Measurements from ENCODE around the gene TRIM50.
"Not testable (repeated sequence)": the region's sequence is repeated elsewhere in the genome, so short reads cannot be mapped to it uniquely, and the experiment has no call there.

The TRIM50 gene

DNA sequence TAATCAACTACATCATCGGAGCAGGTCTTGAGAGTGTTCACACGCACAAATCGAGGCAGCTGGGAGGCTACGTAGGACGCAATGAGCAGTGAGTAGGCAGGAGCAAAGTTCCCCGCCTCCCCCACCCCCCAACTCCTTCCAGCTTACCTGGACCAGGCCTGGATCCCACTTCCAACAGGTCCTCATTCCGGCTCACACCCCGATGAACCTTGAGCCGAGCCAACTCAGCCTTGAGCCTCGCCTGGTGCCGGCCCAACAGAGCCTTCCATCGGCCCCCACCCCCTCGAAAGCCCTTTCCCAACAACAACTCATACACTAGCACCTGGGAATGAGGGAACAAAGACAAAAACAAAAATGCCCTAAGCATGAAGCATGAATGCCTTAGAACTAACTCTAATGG, 20.4 kb downstream of the TRIM50 start:
- TF ChIP-seq, protein P1, sequence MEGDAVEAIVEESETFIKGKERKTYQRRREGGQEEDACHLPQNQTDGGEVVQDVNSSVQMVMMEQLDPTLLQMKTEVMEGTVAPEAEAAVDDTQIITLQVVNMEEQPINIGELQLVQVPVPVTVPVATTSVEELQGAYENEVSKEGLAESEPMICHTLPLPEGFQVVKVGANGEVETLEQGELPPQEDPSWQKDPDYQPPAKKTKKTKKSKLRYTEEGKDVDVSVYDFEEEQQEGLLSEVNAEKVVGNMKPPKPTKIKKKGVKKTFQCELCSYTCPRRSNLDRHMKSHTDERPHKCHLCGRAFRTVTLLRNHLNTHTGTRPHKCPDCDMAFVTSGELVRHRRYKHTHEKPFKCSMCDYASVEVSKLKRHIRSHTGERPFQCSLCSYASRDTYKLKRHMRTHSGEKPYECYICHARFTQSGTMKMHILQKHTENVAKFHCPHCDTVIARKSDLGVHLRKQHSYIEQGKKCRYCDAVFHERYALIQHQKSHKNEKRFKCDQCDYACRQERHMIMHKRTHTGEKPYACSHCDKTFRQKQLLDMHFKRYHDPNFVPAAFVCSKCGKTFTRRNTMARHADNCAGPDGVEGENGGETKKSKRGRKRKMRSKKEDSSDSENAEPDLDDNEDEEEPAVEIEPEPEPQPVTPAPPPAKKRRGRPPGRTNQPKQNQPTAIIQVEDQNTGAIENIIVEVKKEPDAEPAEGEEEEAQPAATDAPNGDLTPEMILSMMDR (conservative IDR thresholded peaks at IDR 0.05) = no peak

GRCh38 chr7:73304612-73305387, 23.1 kb downstream of the TRIM50 start:
- H3K27ac ChIP-seq = not testable (repeated sequence)

More for the DNA sequence above, 20.4 kb downstream of the TRIM50 start:
- H3K27ac ChIP-seq = peak overlapping the region; percentile 91

- TF ChIP-seq, protein P1 (conservative IDR thresholded peaks at IDR 0.05) = no peak
- no peak for TF ChIP-seq ZFX (IDR thresholded peaks at IDR 0.05)
- no peak overlapping the region for H3K27ac ChIP-seq
These were observed 23.8 kb downstream of the TRIM50 start for GRCh38 chr7:73304071-73304470.

DNA sequence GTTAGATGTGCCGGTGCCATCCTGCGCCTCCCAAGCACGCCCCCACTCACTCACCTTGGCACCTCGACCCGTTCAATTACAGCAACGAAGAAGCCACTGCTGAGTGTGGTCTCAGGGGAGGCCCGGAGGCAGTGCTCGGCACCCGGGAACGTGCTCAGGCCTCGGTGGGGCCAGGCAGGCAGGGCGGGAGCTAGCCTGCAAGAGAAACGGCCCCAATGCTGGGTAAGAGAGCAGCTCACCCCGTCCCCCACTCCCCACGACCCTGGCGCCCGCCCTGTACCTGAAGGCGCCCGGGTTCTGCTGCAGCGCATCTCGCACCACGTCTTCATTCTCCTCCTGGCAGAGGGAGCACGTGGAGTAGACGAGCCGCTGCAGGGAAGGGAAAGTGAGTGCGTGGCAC, 24.3 kb downstream of the TRIM50 start:
- TF ChIP-seq ZFX (IDR thresholded peaks at IDR 0.05) = no peak
- TF ChIP-seq, protein P1 (conservative IDR thresholded peaks at IDR 0.05) = no peak
- H3K27ac ChIP-seq = no peak overlapping the region

DNA sequence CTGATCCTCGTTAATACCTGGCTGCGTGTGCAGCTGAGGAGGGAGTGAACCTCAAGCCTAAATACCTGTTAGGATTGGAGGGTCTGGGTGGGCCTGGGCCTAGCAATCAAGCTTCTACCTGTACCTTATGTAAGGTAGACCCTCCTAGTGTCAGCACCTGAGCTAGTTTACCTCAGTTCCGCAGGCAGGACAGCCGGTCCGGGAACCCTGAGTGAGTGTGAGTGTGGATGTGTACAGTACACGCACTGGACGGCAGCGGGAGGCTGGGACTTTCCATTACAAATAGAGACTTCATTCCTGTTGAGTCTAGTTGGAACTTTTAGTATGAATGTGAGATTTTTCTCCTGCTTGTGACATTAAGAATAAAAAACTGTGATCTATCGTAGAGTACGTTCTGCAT, 25.0 kb downstream of the TRIM50 start:
- H3K27ac ChIP-seq = not testable (repeated sequence)

- not testable (repeated sequence) for H3K27ac ChIP-seq
These were observed 26.8 kb downstream of the TRIM50 start for GRCh38 chr7:73301108-73301507.

DNA sequence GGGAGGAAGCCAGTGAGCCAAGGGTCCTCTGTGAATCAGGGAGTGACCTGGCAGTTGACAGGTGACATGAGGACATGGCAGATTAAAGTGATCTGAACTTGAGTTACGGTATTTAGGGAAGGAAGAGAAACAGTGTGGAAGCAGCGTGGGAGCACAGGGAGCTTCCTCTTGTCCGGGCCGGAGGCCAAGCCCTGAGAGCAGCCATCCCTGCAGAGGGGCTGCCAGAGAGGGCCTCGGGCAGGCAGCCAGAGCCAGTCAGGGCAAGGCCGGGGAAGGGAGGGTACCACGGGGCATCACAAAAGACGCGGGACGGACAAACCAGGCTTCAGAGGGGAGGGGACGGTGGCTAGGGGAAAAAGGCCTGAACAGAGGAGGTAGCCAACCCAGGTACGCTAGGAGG, 28.1 kb downstream of the TRIM50 start:
- not testable (repeated sequence) for H3K27ac ChIP-seq

DNA sequence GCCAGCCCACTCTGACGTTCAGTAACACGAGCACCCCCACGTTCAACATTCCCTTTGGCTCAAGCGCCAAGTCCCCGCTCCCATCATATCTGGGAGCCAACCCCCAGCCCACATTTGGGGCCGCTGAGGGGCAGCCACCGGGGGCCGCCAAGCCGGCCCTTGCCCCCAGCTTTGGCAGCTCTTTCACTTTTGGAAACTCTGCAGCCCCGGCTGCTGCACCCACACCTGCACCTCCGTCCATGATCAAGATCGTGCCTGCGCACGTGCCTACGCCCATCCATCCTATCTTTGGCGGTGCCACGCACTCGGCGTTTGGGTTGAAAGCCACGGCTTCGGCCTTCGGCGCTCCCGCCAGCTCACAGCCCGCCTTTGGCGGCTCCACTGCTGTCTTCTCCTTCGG, 30.2 kb downstream of the TRIM50 start:
- not testable (repeated sequence) for H3K27ac ChIP-seq

DNA sequence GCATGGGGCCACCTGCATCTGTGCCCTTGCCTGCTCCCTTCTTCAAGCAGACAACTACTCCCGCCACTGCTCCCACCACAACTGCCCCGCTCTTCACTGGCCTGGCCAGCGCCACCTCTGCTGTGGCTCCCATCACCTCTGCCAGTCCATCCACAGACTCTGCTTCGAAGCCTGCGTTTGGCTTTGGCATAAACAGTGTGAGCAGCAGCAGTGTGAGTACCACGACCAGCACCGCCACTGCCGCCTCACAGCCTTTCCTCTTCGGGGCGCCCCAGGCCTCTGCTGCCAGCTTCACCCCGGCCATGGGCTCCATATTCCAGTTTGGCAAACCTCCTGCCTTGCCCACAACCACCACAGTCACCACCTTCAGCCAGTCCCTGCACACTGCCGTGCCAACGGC, 30.6 kb downstream of the TRIM50 start:
- not testable (repeated sequence) for H3K27ac ChIP-seq

GRCh38 chr7:73277210-73277609, 50.7 kb downstream of the TRIM50 start:
- H3K27ac ChIP-seq = not testable (repeated sequence)

GRCh38 chr7:73267813-73268212, 60.1 kb downstream of the TRIM50 start:
- not testable (repeated sequence) for H3K27ac ChIP-seq

DNA sequence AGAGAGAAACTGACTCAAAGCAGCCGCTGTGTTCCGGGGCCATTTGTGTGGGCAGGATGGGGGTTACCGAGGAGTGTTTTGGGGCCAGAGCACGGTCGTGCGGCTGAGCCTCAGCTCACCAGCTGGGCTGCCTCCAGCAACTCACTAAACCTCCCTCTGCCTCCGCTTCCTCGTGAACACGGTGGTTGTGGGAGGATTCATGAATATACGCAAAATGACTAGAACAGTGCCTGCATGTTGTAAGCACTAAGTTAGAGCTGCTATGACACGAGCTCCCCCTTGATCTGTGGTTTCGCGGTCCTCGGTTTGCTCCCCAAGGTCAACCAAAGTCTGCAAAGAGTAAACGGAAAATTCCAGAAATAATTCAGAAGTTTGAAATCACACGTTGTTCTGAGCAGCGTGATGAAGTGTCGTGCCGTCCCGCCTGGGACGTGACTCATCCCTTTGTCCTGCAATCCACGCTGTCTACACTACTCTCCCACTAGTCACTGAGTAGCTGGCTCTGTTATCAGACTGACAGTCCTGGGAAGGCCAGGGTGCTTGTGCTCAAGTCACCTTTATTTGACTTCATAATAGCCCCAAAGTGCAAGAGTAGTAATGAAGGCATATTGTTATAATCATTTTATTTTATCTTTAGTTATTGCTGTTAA, 61.0 kb downstream of the TRIM50 start:
- H3K27ac ChIP-seq = not testable (repeated sequence)

All from C4-2B (cell line).